ENCODE data around the gene SORCS2.

Gene SORCS2

DNA sequence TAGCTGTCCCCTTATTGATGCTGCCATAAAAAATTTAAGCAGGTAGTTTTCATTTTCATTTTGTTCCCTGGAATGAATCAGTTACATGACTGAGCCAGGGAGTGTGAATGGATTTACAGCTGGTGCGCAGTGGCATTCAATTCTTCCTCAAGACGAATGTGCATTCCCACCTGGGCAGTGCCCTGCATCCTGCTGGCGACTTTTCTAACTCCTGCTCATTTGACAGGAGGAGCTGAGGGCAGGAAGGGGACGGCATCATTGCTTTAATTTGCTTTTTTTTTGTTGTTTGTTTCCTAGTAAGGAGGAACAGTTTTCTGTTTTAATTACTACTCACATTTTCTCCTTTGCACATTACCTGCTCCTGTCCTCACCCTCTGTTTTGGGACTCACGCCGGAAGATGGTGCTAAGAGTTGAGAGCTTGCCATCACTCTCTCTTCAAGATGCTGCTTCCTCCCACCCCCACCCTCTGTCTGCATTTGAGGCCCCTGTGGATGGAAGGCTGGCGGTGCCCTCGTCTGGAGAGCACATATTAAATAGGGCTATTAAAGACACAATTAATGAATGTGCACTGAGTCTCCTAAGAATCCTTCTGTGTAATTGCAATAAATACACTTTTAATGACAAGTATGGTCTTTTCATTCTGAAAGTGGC, 206.6 kb downstream of the SORCS2 start:
- DNase-seq, result no peak

DNA sequence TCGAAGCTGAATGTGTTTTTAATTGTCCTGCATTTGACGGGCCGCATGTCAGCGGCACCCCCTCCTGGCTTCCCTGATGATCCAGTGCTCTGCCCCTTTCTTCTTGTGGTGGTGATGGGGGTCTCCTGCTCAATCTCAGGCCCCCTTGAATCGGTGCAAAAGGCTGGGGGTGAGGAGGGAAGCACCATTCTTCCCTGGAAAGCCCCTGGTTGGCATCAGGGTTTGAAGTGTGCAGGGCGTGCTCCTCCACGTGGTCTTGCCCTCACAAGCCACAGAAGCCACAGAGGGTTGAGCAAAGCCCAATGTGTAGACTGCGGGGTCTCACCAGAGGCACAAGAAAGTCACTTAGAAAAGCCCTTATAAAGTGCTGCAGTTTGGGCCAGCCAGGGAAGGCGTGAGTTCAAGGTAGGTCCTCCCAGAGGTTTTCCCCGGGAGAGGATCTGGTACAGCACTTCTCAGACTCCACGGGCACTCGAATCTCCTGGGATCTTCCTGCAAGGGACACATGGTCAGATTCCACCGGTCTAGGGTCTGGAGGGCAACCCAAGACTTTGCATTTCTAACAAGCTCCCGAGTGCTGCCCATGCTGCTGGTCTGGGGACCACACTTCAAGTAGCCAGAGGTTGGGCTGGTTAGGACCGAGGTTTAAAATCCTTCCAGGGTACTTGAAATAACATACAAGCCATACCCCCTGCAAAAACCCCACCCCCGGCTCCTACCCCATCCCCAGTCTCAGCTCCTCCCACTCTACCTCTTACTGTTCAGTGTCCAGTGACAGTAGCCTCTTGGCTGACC, 207.3 kb downstream of the SORCS2 start:
- no peak for DNase-seq

GRCh38 chr4:7400671-7401298, 208.4 kb downstream of the SORCS2 start:
- no peak for DNase-seq

GRCh38 chr4:7402526-7402925, 210.2 kb downstream of the SORCS2 start:
- no peak for DNase-seq

DNA sequence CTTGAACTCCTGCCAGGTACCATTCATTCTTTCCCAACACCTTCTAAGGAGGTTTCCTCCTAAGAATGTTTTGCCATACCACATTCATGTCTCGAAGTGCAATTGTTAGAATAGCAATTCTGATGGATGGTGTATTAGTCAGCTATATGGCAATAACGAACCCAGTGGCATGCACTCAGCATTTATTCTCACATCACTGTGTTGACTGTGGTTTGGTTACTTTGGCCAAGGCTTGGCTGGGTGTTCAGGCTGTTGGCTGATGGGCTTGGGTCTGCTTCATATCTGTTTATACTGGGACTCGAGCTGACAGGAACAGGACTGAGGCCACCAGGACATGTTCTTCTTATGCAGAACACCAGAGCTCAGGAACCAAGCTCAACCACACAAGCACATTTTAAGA, 210.7 kb downstream of the SORCS2 start:
- no peak for DNase-seq

GRCh38 chr4:7408166-7408565, 215.8 kb downstream of the SORCS2 start:
- DNase-seq, result no peak

DNA sequence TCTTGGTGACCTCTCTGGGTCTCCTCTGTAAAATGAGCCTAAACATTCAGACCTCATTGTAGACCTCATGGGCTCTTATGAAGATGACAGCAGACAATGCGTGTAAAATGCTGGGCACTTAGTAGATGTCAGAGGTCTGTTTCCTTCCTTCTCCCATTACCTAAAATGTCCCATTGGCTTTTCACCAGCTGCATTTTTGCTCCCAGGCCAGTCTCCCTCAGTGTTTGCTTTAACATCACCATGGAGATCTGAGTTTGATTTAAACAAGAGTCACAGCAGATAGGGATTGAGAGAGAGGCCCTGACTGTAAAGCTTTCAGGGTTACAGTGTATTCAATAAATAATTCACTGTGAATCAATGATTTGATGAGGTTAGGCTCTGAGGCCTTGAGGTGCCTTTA, 218.1 kb downstream of the SORCS2 start:
- no peak for DNase-seq

DNA sequence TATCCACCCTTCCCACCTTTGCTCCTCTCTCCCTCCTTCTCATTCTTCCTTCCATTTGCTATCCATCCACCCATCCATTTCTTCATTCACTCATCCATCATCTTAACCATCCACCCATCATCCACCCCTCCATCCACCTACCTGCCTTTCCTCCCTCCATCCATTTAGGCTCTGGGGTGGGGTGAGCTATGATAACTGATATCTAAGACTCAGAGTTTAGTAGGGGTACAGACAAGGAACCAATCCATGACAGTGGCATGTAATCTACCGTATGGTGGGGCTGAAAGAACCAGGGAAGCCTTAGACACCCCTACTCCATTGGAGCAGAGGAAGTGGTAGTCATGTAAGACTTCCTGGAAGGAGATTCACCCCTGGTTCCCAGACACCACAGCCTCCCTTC, 219.2 kb downstream of the SORCS2 start:
- no peak for DNase-seq

GRCh38 chr4:7411896-7412553, 219.7 kb downstream of the SORCS2 start:
- no peak for DNase-seq

GRCh38 chr4:7412554-7412912, 220.2 kb downstream of the SORCS2 start:
- DNase-seq, result no peak

GRCh38 chr4:7414046-7414445, 221.7 kb downstream of the SORCS2 start:
- no peak for DNase-seq

DNA sequence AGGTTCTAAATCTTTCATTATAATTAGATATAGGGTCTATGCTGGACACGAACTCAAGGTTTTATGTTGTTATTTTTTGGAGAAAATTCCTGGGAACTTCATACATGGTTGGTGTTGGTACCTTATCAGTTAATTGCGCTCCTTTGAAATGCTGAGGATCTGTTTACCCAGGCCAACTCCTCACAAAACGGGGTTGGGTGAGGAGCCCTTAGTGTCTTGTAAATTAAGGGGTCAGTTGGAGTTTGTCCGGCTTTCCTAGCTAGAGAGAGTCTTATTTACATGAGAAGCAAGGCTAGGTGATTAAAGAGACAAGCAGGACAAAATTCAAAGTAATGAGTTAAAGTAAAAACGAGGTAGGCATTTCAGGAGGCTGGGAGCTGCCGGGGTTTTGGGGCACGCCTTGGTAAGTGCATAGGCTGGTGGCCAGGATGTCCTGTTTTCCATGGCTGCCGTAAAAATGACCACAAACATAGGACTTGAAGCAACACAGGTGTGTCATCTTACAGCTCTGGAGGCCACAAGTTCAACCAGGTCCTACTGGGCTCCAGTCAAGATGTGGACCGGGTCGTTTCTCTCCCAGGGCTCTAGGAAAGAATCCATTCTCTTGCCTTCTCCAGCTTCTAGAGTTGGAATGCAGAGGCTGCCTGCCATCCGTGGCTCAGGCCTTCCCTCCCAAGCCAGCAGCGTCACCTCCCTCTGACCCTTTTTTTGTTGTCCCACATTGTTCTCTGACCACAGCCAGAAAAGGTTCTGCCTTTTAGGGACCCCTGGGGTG, 222.6 kb downstream of the SORCS2 start:
- no peak for DNase-seq

GRCh38 chr4:7415927-7416686, 223.8 kb downstream of the SORCS2 start:
- no peak for DNase-seq

DNA sequence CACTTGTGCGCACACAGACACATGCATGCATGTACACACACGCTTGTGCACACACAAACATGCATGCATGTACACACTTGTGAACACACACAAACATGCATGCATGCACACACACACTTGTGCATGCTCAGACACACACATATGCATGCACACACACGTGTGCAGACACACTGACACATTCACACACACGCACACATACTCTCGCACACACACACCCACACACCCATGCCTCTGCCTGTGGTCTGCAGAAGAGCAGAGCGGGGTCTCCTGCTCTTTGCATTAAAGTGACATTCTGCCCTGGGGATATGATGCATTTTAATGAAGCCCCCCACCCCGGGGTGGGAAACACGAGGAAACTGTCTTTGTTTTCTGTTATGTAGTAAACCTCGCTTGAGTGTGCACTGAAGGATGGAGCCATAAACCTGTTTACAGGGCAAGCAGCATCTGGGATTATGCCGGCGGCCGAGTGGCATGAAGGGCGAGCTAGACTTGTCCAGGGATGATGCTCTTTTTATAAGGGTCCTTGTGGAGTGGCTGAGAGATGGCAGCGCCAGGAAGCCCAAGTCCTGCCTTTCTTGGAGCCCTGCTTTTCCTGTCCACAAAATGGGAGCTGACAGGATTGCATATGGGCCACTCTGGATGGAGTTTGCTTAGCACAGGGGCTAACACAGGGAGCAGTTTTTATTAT, 224.6 kb downstream of the SORCS2 start:
- no peak for DNase-seq

- no peak for DNase-seq
These were observed 225.3 kb downstream of the SORCS2 start for GRCh38 chr4:7417639-7418038.

GRCh38 chr4:7418131-7418943, 226.0 kb downstream of the SORCS2 start:
- DNase-seq, result no peak

DNA sequence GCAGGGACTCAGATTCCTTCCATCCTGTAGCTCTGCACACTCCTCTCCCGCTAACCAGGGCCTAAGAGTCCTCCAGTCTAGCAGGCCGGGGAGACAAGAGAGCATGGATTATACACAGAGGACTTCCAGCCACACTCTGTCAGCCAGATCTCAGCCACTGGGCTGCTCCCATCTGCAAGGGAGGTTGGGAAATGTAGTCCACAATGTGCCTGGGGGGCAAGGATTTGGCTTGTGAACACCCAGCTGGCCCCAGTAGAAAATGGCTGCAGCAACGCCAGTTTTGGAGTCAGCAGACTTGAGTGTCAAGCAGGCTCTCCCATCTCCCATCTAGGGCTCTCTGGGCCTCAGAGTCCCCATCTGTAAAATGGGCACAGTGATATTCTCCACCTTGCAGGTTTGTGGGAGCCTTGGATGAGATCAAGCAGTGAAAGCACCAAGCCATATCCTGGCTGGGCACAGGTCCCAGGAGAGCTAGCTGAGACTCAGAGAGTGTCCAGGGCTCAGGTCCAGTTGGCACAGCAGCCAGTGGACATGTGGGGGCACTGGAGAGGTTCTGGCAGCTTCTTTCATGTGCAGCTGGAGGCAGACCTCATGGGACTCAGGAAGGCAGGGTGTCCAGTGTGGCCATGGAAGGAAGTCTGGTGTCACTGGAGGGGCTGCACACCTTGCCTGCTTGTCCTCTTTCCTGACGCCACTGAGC, 227.8 kb downstream of the SORCS2 start:
- no peak for DNase-seq

- DNase-seq, result no peak
These were observed 228.3 kb downstream of the SORCS2 start for GRCh38 chr4:7420661-7421040.

- no peak for DNase-seq
These were observed 229.2 kb downstream of the SORCS2 start for GRCh38 chr4:7421356-7422150.
